ENCODE results near the gene SLC39A11.

SLC39A11 gene

GRCh38 chr17:73066148-73066884 lies 26.2 kb downstream of the SLC39A11 start:
- Histone ChIP-seq H3K27me3 (ENCODE audit: insufficient read depth, poor library complexity, severe bottlenecking) (no peaks in the 10 kb centered on the region), H3K27ac (replicated peaks) (peak overlapping the region; percentile 41)
- TF ChIP-seq GABPA (IDR thresholded peaks at IDR 0.05; ENCODE audit: low read depth) (no peak), SPI1 (IDR thresholded peaks at IDR 0.05; ENCODE audit: borderline replicate concordance, low read depth) (no peak), POLR2AphosphoS5 (IDR thresholded peaks at IDR 0.05; ENCODE audit: low read depth) (no peak), REST (IDR thresholded peaks at IDR 0.05; ENCODE audit: insufficient replicate concordance, low read depth) (no peak)
- TF ChIP-seq, protein P1, sequence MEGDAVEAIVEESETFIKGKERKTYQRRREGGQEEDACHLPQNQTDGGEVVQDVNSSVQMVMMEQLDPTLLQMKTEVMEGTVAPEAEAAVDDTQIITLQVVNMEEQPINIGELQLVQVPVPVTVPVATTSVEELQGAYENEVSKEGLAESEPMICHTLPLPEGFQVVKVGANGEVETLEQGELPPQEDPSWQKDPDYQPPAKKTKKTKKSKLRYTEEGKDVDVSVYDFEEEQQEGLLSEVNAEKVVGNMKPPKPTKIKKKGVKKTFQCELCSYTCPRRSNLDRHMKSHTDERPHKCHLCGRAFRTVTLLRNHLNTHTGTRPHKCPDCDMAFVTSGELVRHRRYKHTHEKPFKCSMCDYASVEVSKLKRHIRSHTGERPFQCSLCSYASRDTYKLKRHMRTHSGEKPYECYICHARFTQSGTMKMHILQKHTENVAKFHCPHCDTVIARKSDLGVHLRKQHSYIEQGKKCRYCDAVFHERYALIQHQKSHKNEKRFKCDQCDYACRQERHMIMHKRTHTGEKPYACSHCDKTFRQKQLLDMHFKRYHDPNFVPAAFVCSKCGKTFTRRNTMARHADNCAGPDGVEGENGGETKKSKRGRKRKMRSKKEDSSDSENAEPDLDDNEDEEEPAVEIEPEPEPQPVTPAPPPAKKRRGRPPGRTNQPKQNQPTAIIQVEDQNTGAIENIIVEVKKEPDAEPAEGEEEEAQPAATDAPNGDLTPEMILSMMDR (IDR thresholded peaks at IDR 0.05; ENCODE audit: insufficient read depth, low read length) = no peak

DNA sequence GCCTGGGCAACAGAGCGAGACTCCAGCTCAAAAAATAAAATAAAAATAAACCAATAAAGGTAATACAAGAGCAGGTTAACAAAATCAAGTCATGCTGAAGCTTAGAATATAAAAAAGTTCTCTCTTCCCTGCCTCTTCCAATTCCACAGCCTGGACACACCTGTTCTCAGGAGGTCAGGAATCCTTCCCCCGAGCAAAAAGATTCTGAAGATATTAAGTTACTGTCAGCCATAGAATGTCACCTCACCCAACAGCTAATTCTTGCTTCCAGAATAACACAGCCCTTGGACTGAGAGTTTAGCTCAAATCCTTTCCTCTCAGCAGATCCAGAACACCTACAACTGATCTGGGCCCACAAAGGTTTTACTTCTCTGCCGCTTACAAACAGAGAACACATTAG lies 27.1 kb downstream of the SLC39A11 start:
- H3K27me3 ChIP-seq (ENCODE audit: insufficient read depth, poor library complexity, severe bottlenecking) = no peaks in the 10 kb centered on the region
- H3K4me3 ChIP-seq (replicated peaks; ENCODE audit: insufficient read depth, low read length) = no peak overlapping the region
- H3K27ac ChIP-seq (replicated peaks) = peak overlapping the region; percentile 41
- DNase-seq (ENCODE audit: low read depth in 1 of 2, low spot score in 1 of 2) = no peak
- TF ChIP-seq REST (IDR thresholded peaks at IDR 0.05; ENCODE audit: insufficient replicate concordance, low read depth) (no peak), GABPA (IDR thresholded peaks at IDR 0.05; ENCODE audit: low read depth) (no peak), SPI1 (IDR thresholded peaks at IDR 0.05; ENCODE audit: borderline replicate concordance, low read depth) (no peak)

More at GRCh38 chr17:73066148-73066884, 26.2 kb downstream of the SLC39A11 start:
- DNase-seq (ENCODE audit: low read depth in 1 of 2, low spot score in 1 of 2) = no peak
- H3K4me3 ChIP-seq (replicated peaks; ENCODE audit: insufficient read depth, low read length) = no peak overlapping the region

DNA sequence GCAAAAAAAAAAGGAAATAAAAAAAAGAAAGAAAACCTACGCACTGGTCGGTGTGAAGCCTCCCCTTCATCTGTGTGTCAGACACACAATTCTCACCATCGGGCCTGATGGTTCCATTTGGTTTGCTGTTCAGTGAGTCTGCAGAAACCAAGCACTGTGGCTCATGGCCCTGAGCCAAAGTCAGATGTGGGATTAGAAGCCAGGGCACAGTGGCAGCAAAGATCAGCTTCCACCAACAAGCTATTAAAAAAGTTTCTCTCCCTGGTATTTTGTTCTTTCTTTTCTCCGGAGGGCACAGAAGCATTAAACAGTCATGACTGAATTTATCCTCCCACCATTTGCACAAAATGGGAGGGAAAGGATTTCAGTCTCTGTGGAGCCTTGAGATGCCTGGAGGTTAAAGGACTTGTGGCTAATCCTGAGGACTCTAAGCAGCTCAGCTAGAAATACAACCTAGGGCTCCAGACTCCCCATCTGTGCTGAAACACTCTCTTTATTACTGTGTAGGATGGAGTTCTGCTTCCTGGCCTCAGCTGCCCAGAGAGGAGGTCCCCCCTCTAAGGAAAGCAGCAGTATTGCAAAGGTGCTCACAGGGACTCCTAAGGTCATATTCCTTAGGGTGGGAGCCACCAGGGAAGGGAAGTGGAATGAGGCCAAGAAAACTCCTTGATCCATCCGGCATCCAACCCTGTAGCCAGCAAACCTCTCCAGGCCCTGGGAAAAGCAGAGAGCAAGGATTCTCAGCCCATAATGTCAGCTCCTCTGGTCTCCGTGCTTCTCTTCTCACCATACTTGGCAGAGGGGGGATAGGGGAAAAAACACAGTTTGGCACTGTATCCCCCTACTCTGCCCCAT lies 28.2 kb downstream of the SLC39A11 start:
- no peak overlapping the region for H3K4me3 ChIP-seq (replicated peaks; ENCODE audit: insufficient read depth, low read length)
- H3K27me3 ChIP-seq (ENCODE audit: insufficient read depth, poor library complexity, severe bottlenecking) = no peaks in the 10 kb centered on the region
- DNase-seq (ENCODE audit: low read depth in 1 of 2, low spot score in 1 of 2) = peak in 1 of 2 experiments; percentile 66
- peak overlapping the region; percentile 41 for H3K27ac ChIP-seq (replicated peaks)
- TF ChIP-seq, protein P1 (IDR thresholded peaks at IDR 0.05; ENCODE audit: insufficient read depth, low read length) = no peak
- TF ChIP-seq SPI1 (IDR thresholded peaks at IDR 0.05; ENCODE audit: borderline replicate concordance, low read depth) (no peak; the same call in 1 of the 2 replicates), REST (IDR thresholded peaks at IDR 0.05; ENCODE audit: insufficient replicate concordance, low read depth) (no peak), GABPA (IDR thresholded peaks at IDR 0.05; ENCODE audit: low read depth) (no peak), POLR2AphosphoS5 (IDR thresholded peaks at IDR 0.05; ENCODE audit: low read depth) (no peak)

Data from HL-60 (cell line).